Right lung (tissue), 5 donors: Measurements from ENCODE around the gene GJD4. TPM values are rescaled to one million over a fixed set of nuclear protein-coding genes. Genes with fewer than 3 reads are reported as not detected.

Source experiments
- DNase-seq, 2 donors: peaks; one replicate each; pipeline ENCODE4 v3.0.0-alpha.2; 2013
- polyA plus RNA-seq, 5 donors: library from polyadenylated mRNA; unstranded; fragments of 120-200 nt; gene quantifications; one replicate each; pipeline versions ENCODE4 v1.2.1 to v1.2.3, GENCODE V29; 2013; ENCODE audit warnings: inconsistent platforms in 1 of 5, low replicate concordance in 1 of 5; ENCODE audit not compliant: insufficient read length in 5 of 5, insufficient read depth in 1 of 5

The GJD4 gene
- polyA plus RNA-seq, 5 donors, result 0.16 to 0.40 TPM; not detected in 3

- DNase-seq, result no peak
Measured at GRCh38 chr10:35652824-35653223, 47.7 kb downstream of the GJD4 start.

GRCh38 chr10:35657621-35658020 lies 52.5 kb downstream of the GJD4 start:
- DNase-seq, result no peak

Other genes starting within 250 kb of the GJD4 start
- 1 to 10 TPM; 2.7 to 7.2 (median 3.7) TPM for gene FZD8, start 37.0 kb downstream of the GJD4 start, polyA plus RNA-seq